ENCODE data around the gene STX3.
"Not testable (repeated sequence)": the region's sequence is repeated elsewhere in the genome, so short reads cannot be mapped to it uniquely, and the experiment has no call there.

The STX3 gene

GRCh38 chr11:59846556-59846955 lies 91.4 kb downstream of the STX3 start:
- no peak for DNase-seq

GRCh38 chr11:59847626-59848025 lies 92.5 kb downstream of the STX3 start:
- no peak for DNase-seq

GRCh38 chr11:59848439-59848838 lies 93.3 kb downstream of the STX3 start:
- DNase-seq, result not testable (repeated sequence)

- DNase-seq, result no peak
These were observed 94.0 kb downstream of the STX3 start for GRCh38 chr11:59849129-59849528.

GRCh38 chr11:59849551-59849950 lies 94.4 kb downstream of the STX3 start:
- DNase-seq, result not testable (repeated sequence)

- DNase-seq, result not testable (repeated sequence)
These were observed 96.2 kb downstream of the STX3 start for GRCh38 chr11:59851416-59851815.

GRCh38 chr11:59854871-59855270 lies 99.7 kb downstream of the STX3 start:
- no peak for DNase-seq
